Glomerular endothelial cell (primary cell): ENCODE data around the gene FAM199X. TPM values are rescaled to one million over a fixed set of nuclear protein-coding genes. Genes with fewer than 3 reads are reported as not detected.

Experiments used
- DNase-seq: peaks from one replicate; pipeline ENCODE4 v3.0.0-alpha.2; 2011; ENCODE audit warnings: low read depth, low spot score; ENCODE audit errors: extremely low read depth
- total RNA-seq: library from RNA; depleted of rRNA; stranded (reverse); fragments of >200 nt; gene quantifications from 2 replicates; pipeline ENCODE4 v1.2.3, GENCODE V29; 2015

FAM199X gene
- 16.5 and 19.4 TPM in 2 replicates for total RNA-seq

- DNase-seq: peak; percentile 44
Observed at GRCh38 chrX:104165894-104166734, at the start of gene FAM199X. FAM199X (plus strand) TSS chrX:104166453; CDS start chrX:104166786, 333 bp downstream.

- DNase-seq: no peak
Observed at GRCh38 chrX:104117759-104118158, 48.5 kb upstream of the FAM199X start.

GRCh38 chrX:104118765-104119164 lies 47.5 kb upstream of the FAM199X start:
- DNase-seq: no peak

GRCh38 chrX:104122829-104123228 lies 43.4 kb upstream of the FAM199X start:
- DNase-seq: no peak

- DNase-seq: no peak
Observed at GRCh38 chrX:104126856-104127255, 39.4 kb upstream of the FAM199X start.

- DNase-seq: no peak
Observed at GRCh38 chrX:104130808-104131207, 35.4 kb upstream of the FAM199X start.

GRCh38 chrX:104134583-104135261 lies 31.5 kb upstream of the FAM199X start:
- DNase-seq: no peak

GRCh38 chrX:104135677-104136076 lies 30.6 kb upstream of the FAM199X start:
- DNase-seq: no peak

- peak; percentile 90 for DNase-seq
Observed at GRCh38 chrX:104136241-104137019, 29.8 kb upstream of the FAM199X start.

- no peak for DNase-seq
Observed at GRCh38 chrX:104137496-104137895, 28.8 kb upstream of the FAM199X start.

- no peak for DNase-seq
Observed at GRCh38 chrX:104141087-104141760, 25.0 kb upstream of the FAM199X start.

- no peak for DNase-seq
Observed at GRCh38 chrX:104151037-104151436, 15.2 kb upstream of the FAM199X start.

- DNase-seq: peak; percentile 29
Observed at GRCh38 chrX:104156630-104157529, 9.4 kb upstream of the FAM199X start, which contains the start of gene SLC25A53. SLC25A53 (minus strand) TSS chrX:104157009; CDS start chrX:104105257, 51,752 bp downstream.

GRCh38 chrX:104166735-104167436 lies 633 bp downstream of the FAM199X start:
- DNase-seq: no peak

- DNase-seq: no peak
Observed at GRCh38 chrX:104168127-104168526, 1.9 kb downstream of the FAM199X start.

GRCh38 chrX:104172121-104172520 lies 5.9 kb downstream of the FAM199X start:
- DNase-seq: no peak

- DNase-seq: no peak
Observed at GRCh38 chrX:104172788-104173187, 6.5 kb downstream of the FAM199X start.

GRCh38 chrX:104173841-104174240 lies 7.6 kb downstream of the FAM199X start:
- no peak for DNase-seq

- no peak for DNase-seq
Observed at GRCh38 chrX:104183685-104184084, 17.4 kb downstream of the FAM199X start.
